Cerebellar cortex (tissue), 1 donor: ENCODE measurements around the gene REPS1.
"Not testable (repeated sequence)": the region's sequence is repeated elsewhere in the genome, so short reads cannot be mapped to it uniquely, and the experiment has no call there.

Experiments used
- DNase-seq: peaks from one replicate; pipeline ENCODE4 v3.0.0-alpha.2; 2015; ENCODE audit warnings: low spot score

Gene REPS1, protein sequence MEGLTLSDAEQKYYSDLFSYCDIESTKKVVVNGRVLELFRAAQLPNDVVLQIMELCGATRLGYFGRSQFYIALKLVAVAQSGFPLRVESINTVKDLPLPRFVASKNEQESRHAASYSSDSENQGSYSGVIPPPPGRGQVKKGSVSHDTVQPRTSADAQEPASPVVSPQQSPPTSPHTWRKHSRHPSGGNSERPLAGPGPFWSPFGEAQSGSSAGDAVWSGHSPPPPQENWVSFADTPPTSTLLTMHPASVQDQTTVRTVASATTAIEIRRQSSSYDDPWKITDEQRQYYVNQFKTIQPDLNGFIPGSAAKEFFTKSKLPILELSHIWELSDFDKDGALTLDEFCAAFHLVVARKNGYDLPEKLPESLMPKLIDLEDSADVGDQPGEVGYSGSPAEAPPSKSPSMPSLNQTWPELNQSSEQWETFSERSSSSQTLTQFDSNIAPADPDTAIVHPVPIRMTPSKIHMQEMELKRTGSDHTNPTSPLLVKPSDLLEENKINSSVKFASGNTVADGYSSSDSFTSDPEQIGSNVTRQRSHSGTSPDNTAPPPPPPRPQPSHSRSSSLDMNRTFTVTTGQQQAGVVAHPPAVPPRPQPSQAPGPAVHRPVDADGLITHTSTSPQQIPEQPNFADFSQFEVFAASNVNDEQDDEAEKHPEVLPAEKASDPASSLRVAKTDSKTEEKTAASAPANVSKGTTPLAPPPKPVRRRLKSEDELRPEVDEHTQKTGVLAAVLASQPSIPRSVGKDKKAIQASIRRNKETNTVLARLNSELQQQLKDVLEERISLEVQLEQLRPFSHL

DNA sequence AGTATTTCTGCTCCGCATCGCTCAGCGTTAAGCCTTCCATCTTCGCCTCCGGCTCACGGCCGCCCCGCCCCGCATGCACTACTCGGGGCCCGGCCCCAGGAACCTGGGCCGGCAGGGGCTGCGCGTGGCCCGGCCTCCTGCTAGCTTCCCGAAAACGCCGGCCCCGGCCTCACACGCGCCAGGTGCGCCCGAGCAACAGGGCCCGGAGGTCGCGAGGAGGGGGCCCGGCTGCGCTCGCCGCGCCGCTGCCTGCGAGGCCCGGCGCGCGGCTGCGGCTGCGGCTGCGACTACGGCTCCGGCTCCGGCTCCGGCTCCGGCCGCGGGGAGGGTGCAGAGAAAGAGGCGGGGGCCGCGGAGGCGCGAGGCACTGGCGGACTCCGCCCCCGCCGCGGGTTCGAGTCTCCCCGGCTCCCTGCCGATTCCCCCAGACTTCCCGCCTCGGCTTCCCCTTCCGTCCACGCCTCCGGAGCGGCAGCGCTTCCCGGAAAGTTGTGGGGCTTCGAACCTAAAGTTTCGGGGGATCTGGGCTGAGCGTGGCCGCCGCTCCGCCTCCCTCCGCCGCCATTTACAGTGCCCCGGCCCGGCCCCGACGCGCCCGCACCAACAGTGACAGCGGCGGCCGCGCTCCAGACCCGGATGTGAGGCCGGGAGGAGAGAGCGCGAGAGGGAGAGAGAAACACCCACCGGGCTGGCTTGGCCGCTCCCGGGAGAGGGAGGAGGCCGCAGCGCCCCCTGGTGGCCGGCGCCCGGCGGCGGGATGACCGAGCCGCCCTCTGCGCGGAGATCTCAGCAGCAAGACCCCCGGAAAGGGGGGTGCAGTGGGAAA, at the start of gene REPS1:
Gene REPS1, minus strand, starts transcription at position 611 of the 826 bp plus-strand sequence. Its CDS starts 571 bp downstream, at position 40.
- DNase-seq, result peak; percentile 84

DNA sequence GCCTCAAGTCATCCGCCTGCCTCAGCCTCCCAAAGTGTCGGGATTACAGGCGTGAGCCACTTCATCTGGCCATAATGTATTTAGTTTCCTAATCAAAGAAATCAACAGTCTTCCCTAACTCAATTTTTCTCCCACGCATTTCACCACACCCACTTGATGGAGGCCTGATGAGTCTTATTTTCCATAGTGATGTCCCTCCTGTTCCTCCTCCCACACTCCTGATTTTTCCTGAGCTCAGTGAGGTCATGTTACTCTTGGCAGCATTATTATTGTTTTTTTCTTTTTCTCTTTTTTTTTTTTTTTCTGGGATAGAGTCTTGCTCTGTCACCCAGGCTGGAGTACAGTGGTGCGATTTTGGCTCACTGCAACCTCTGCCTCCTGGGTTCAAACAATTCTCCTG, 49.4 kb upstream of the REPS1 start:
- DNase-seq, result no peak

DNA sequence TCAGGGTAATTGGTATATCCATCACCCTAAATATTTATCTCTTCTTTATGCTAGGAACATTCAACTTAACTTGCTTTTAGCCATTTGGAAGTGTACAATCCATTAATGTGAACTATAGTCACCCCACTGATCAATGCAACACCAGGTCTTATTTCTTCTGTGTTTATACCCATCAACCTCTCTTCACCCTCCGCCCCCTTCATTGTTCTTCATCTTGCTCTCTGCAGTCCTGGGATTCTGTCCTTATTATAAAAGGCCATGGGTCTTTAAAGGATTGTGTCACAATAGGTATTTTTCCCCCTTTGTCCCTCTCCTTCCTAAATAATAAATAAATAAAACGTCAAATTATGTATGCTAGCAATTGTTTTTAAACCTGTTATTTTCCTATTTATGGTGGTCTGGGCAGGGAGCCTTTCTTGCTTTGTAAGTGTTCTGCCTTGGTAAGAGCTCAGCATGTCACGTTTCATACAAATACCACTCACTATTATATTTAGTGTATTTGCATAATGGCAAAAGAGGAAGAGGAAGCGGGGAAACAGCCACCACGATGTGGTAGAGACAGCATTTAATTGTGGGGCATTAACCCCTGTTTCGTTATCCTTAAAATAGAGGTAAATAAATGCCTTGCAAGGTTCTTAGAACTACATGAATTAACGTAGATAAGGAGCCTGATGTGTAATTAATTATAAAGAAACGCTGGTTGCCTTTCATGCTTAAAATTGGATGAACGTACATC, 42.3 kb upstream of the REPS1 start:
- no peak for DNase-seq

DNA sequence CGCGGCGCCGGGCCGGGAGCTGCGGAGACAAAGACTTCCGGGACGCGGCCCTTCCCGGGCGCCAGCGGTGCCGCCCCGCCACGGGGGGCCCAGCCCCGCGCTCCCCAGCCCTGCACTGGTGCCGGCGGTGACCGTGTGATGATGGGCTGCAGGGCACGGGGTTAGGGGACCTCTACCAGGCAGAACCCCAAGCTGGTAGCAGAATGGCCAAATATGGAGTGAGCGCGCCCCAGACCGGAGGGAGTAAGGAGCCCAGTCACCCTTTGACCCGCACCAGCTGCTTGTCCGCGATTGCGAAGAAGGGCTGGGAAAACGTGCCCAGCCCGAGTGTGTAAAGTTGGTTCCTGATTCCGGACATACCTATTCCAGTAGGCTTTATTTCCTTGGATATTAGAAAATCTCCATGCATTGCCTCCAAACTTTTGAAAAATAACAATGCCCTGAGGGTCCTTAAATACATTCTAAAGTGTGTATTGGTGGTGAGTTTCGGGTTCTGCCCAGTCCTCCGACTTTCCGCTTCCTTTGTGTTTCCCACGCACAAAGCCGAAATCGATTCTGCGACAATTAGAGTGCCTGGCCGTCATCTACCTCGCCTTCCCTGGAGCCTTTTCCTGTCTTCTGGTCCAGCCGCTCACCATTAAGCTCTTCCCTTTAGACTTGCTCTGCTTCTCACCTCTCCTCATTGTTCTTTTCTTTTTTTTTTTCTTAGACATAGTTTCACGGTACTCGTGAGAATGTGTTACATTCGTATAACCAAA, 41.6 kb upstream of the REPS1 start:
- peak; percentile 11 for DNase-seq

DNA sequence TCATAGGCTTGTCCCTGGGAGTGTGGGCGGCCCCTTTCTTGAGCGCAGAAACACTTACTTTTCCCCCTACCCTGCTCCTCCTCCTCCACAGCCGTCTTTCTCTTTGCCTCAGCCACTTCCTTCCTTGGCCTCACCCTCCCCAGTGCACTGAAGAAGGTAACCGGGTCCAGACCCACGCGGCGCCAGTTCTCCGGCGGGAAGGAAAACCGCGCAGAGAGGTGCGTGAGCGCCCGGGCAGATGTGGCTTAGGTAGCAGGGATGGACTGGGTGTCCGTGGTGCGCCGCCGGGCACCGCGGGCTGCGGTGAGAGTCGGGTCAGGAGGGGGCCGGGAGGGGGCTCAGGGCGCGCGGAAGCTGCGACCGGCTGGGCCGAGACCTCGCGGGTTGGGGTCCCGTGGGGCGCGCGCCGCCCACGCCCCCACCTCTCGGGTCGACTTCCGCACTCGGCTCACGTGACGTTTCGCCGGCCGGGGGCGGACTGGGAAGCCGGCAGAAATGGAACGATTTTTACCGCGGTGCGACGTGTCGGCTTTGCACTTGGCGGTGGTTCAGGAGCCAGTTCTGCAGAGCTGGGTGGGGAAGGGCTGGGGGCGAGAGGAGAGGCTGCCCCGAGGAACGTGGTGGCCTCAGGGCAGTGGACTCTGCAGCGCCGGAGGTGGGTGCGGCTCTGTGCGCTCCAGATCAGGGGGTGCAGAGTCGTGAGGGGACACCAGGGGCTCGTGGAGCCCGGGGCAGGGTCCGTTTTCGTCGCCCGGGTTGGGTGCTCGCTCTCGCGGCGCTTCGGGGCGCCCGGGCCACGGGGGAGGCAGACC, 40.8 kb upstream of the REPS1 start, which contains the start of gene ABRACL:
Gene ABRACL, plus strand, starts transcription at position 88 of the 812 bp plus-strand sequence. CDS start 5,416 bp downstream, outside the sequence.
- peak; percentile 46 for DNase-seq

DNA sequence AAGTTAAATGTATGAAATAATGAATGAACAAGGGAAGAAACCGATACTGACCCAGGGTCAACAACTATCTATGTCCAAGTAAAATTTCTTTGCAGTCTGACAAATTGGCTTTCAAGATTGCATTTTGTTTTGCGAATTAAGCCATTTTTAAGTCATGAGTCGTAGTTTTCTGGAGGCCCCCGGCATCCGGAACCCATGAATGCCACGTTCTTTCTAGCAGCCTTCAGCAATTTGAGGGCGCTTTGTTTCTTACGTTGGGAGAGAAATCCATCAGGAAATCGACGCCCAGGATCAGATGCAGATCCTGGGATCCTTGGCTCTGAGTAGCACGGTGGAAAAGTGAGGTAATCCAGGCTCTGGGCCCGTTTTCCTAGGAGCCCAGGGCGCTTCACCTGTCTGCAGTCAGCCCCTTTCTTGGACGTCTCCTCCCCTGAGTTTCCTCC, 40.2 kb upstream of the REPS1 start:
- DNase-seq, result no peak

DNA sequence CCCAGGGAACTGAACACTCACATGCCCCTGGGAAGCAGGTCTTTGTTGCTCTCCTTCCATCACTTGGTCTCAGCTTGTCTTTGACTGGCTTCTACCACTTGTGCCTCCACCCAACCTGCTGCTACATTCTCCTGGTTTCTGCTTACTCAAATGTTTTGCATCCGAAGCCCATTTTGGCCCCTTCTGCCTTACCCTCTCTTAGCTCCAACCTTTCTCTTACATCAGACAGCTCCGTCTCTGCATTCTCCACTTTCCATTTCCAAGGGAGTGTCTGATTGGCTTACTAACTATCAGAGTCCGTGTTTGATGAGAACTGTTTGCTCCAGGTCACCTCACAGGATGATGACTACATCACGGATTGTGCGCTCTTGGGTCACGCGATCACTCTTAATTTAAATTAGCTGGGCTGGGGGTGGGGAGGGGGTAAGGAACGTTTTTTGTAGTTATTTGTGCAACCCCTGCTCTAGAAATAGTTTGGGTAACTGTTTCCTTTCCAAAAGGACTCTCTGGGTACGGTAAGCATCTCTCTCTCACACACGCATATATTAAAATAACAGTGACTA, 39.6 kb upstream of the REPS1 start:
- peak; percentile 4 for DNase-seq

DNA sequence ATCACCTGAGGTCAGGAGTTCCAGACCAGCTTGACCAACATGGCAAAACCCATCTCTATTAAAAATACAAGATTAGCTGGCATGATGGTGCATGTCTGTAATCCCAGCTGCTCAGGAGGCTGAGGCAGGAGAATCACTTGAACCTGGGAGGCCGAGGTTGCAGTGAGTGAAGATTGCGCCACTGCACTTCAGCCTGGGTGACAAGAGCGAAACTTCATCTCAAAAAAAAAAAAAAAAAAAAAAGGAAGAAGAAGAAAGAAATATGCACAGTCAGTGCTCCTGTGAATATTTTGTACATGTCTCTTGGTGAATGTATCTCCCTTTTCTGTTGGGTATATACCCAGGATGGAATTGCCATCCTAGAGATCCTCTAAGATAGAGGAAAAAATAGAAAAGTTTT, 37.4 kb upstream of the REPS1 start:
- DNase-seq, result not testable (repeated sequence)

DNA sequence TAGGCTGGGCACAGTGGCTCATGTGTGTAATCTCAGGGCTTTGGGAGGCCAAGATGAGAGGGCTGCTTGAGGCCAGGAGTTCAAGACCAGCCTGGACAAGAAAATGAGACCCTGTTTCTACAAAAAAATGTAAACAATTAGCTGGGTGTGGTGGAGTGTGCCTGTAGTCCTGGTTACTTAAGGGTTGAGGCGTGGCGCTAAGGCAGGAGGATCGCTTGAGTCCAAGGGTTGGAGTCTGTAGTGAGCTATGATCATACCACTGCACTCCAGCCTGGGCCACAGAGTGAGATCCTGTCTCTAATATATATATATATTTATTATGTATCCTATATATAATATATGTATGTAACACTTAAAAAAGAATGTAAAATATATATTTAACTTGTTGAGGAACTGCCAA, 32.6 kb upstream of the REPS1 start:
- DNase-seq, result no peak

DNA sequence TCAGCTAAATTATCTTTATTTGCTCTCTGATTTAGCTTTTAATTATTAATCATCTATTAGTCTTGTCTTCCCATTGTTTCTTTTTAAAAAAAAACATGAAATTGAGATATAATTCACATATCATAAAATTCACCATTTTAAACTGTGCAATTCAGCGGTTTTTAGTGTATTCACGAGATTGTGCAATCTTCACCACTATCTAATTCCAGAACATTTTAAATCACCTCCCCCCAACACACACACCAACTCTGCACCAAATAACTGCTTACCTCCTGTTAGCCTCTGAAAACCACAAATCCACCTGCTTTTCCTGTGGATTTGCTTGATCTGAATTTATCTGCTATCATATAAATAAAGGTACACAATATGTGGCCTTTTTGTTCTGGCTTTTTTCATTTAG, 31.7 kb upstream of the REPS1 start:
- no peak for DNase-seq

DNA sequence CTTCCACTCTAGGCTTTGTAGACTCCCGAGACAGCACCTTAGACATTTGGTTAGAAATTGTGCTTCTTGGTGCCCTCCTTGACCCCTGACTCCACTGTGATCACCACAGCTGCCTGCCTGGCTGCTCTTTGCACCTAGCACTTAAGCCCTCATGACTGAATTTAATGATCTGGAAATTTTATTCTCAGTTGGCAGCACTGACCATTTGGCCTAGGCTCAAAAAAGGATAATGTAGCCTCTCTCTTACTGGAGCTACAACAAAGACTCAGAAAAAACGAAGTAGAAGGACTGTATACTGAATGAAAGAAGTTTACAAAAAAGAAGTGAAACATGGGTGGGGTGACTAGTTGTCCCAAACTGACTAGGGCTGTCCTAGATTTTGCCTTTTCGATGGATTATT, 29.2 kb upstream of the REPS1 start:
- no peak for DNase-seq

DNA sequence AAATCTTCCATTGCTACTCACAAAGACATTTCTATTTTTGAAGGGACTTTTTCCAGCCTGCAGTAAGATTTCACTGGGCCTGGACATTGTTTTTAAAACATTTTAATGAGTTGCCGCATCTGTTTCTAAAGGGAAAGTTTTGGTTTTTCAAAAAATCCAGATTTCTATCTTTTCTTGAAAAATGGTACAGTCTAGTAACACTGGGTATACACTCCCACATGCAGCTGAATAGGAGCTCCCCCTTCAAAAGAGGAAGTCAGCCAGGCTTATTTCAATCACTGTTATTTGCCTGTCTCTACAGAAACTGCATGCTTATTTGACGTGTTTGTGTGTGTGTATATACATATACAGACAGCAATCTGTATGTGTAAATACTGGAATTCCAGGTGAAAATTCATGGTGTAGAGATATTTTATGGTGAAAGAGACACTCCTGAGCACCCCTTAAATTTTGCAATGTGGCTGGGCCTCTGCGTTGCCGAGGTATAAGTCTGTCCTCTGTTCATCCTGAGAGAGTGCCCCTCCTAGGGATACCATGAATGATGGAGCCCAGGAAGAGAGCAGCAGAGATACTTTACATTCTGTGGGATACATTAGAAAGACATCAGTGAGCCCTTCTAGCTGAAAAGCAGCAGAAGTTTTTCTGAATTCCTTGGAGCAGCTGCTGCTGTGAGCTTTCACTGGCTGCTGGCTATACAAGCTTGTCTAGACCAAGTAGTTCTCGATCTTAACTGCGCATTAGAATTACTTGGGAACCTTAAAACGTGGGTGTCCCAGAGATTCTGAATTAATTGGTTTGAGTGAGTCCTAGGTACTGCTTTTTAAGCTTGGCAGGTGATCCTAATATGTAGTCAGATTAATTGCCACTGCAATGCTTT, 28.5 kb upstream of the REPS1 start:
- no peak for DNase-seq

DNA sequence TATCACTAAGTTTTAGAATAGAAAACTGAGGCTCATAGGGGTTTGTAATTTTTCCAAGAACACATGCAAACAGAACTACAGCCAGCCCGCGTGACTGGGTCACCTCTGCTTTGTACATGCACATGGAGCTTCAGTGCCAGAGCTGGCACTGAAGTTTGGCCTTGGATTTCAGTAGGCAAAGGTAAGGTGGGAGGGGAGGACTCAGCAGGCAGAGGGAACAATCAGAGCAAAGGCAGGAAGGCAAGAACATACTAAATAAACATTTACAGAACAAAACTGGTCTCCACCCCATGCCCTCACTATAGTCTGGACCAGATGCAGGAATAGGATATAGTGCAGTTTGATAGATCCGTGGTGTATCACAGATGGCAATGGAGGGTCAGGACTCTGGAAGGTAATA, 26.9 kb upstream of the REPS1 start:
- DNase-seq, result no peak

DNA sequence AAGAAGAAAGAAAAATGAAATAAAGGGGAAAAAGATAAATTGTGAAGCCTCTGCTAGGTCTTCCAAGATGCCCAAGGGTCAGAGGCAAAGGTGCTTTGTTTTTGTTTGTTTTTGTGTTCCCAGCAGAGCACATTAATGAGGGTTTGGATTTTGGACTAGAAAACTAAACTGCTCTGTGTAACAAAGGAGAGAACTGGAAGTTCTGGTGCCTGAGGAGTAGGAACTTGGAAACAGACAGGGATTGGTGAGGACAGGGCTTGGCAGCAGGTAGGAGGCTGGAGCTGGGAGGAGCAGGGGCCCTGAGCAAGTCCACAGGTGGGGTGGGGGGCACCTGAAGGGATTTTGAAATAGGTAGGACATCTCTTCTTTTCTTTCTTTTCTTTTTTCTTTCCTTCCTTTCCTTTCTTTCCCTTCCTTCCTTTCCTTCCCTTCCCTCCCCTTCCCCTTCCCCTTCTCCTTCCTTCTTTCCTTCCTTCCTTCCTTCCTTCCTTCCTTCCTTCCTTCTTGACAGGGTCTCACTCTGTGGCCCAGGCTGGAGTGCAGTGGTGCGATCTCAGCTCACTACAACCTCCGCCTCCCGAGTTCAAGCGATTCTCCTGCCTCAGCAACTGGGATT, 25.2 kb upstream of the REPS1 start:
- DNase-seq, result no peak

DNA sequence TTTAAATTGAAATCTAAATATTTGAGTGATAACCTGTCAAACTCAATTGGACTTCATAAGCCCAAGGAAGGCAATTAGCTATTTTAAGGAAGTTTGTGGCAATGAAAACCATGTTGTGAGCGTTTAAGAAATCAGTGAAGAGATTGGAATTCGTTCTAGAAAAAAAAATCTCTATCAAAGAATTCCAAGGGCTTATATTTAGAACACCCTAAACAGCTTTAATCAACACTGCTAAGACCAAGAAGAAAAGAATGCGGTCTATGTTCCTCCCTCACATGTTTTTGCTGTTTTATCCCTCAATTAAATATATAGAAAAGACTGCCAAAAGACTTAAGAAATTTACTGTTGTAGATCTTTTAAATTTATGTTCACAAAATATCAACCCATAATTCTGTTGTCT, 23.9 kb upstream of the REPS1 start:
- DNase-seq, result no peak

DNA sequence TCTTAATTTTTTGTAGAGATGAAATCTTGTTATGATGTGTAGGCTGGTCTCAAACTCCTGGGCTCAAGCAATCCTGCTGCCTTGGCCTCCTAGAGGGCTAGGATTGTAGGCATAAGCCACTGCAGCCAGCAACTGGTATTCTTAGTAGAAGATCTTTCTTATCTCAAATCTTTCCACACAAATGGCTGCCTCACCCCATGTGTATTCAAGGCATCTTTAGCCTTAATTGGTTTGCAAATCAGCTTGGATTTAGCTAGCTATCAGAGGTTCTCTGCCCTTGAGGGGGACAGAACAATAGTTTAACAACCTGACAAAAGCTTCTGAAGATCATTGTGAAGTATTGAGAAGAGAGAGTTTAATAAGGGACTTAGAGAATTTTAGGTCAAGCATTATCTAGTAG, 22.6 kb upstream of the REPS1 start:
- no peak for DNase-seq

DNA sequence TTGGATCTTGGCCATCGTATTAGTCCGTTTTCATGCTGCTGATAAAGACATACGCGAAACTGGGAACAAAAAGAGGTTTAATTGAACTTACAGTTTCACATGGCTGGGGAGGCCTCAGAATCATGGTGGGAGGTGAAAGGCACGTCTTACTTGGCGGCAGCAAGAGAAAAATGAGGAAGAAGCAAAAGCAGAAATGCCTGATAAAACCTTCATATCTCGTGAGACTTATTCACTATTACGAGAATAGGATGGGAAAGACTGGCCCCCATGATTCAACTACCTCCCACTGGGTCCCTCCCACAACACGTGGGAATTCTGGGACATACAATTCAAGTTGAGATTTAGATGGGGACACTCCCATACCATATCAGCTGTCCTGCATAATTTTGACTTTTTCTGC, 20.1 kb upstream of the REPS1 start:
- no peak for DNase-seq

DNA sequence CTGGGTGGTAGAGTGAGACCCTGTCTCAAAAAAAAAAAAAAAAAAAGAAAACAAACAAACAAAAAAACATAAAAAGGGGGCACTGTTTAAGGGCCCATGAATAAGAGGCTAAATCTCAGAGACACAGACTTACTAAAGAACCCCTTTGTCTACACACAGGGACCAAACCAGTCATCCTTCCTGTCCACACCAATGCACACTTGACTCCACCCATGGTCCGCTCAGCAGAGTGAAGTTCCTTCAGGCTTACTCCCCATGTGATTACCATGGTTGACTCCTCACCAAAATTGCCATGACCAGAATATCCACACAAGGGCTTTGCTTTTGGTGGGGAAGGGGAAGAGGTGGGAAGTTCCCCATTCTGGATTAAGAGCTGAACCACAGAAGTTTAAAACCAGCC, 19.4 kb upstream of the REPS1 start:
- DNase-seq, result no peak
